Frontal cortex (tissue), 4 donors: ENCODE results near the gene APOBEC2. TPM values are rescaled to one million over a fixed set of nuclear protein-coding genes. Genes with fewer than 3 reads are reported as not detected.

Source experiments
- DNase-seq, 2 donors: peaks; one replicate each; pipeline ENCODE4 v3.0.0; 2012; ENCODE audit warnings: low spot score in 2 of 2
- FAIRE-seq: peaks from 2 replicates; lab custom pipeline; 2012; peaks lifted over from hg19 to GRCh38; lab: Jason Lieb, UNC
- total RNA-seq: library from RNA; depleted of rRNA; stranded (reverse); fragments of >200 nt; gene quantifications from one replicate; pipeline ENCODE4 v1.2.3, GENCODE V29; 2014
- donor health status: control.
- donor health status: control.
- donor health status: control.

Gene APOBEC2
- total RNA-seq, 1 donor from 2014 or later, result not detected

GRCh38 chr6:41077536-41077935 is 24.5 kb downstream of the APOBEC2 start:
- no peak for FAIRE-seq
- no peak for DNase-seq

- no peak for DNase-seq
- FAIRE-seq, result no peak
Measured at GRCh38 chr6:41078101-41078500, 25.1 kb downstream of the APOBEC2 start.

- FAIRE-seq (no peak), DNase-seq (no peak)
Measured at GRCh38 chr6:41079080-41079479, 26.1 kb downstream of the APOBEC2 start.

- FAIRE-seq (no peak), DNase-seq (no peak)
Measured at GRCh38 chr6:41080621-41081020, 27.6 kb downstream of the APOBEC2 start.

GRCh38 chr6:41083072-41083471 is 30.1 kb downstream of the APOBEC2 start:
- DNase-seq (no peak), FAIRE-seq (no peak)

- no peak for DNase-seq
- FAIRE-seq, result no peak
Measured at GRCh38 chr6:41085182-41085581, 32.2 kb downstream of the APOBEC2 start.

- no peak for FAIRE-seq
- no peak for DNase-seq
Measured at GRCh38 chr6:41088451-41088850, 35.4 kb downstream of the APOBEC2 start.

- DNase-seq, result no peak
- no peak for FAIRE-seq
Measured at GRCh38 chr6:41090841-41091761, 38.1 kb downstream of the APOBEC2 start.

GRCh38 chr6:41092421-41093140 is 39.6 kb downstream of the APOBEC2 start:
- FAIRE-seq (no peak), DNase-seq (no peak)

- DNase-seq (no peak), FAIRE-seq (no peak)
Measured at GRCh38 chr6:41093729-41094128, 40.7 kb downstream of the APOBEC2 start.

- no peak for DNase-seq
- no peak for FAIRE-seq
Measured at GRCh38 chr6:41097467-41098090, 44.6 kb downstream of the APOBEC2 start.

- no peak for FAIRE-seq
- no peak for DNase-seq
Measured at GRCh38 chr6:41098366-41098765, 45.4 kb downstream of the APOBEC2 start.

- FAIRE-seq (no peak), DNase-seq (no peak)
Measured at GRCh38 chr6:41100871-41101287, 47.9 kb downstream of the APOBEC2 start.

- DNase-seq (no peak), FAIRE-seq (no peak)
Measured at GRCh38 chr6:41103847-41104246, 50.8 kb downstream of the APOBEC2 start.

GRCh38 chr6:41111017-41111416 is 58.0 kb downstream of the APOBEC2 start:
- no peak for DNase-seq
- no peak for FAIRE-seq

Other genes with a start within 250 kb of the APOBEC2 start
- gene UNC5CL, start 14.0 kb upstream of the APOBEC2 start, total RNA-seq, result under 0.01 TPM
- gene TSPO2, start 10.7 kb upstream of the APOBEC2 start, total RNA-seq, result 0.82 TPM
- gene OARD1, start 19.2 kb downstream of the APOBEC2 start, total RNA-seq, result 6.9 TPM
- 34.6 TPM for gene NFYA, start 19.8 kb downstream of the APOBEC2 start, total RNA-seq
- 0.41 TPM for gene TREML1, start 101.1 kb downstream of the APOBEC2 start, total RNA-seq
- gene TREM2, start 109.9 kb downstream of the APOBEC2 start, total RNA-seq, result 4.9 TPM
- under 0.01 TPM for gene TREML2, start 147.9 kb downstream of the APOBEC2 start, total RNA-seq
- not detected for gene TREML4, start 175.1 kb downstream of the APOBEC2 start, total RNA-seq
- not detected for gene TREM1, start 233.5 kb downstream of the APOBEC2 start, total RNA-seq